Activated CD4-positive, alpha-beta T cell treated with anti-CD3 and anti-CD28 coated beads, Interleukin-2, amount 50 U/mL, for 1 hour (primary cell): ENCODE results near the gene PLCD1.

Experiments used
- DNase-seq: peaks from one replicate; pipeline ENCODE4 v3.0.0-alpha.2; 2020

PLCD1 gene

GRCh38 chr3:37957539-37957936, 71.9 kb downstream of the PLCD1 start:
- DNase-seq = no peak
